ENCODE data around the gene CERKL.

DNA sequence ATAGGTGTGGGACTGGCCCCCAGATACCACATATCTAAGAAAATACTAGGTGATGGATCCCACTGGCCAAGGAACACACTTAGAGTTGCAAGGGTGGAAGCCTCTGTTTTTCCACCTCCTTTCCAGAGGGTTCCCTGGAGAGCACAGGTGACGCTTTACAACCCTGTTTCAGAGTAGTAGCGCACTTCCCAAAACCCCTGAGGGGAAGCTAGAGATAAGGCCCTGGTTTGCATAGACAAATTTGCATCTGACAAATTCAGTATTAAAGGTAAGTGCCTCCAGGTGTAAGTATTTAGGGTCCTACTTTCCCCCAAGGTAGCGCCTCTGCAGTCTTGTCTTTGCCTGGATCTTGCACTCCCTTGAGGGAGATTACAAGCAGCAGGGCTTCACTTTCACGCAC, 474 bp upstream of the CERKL start:
- TF ChIP-seq CTCF (IDR thresholded peaks at IDR 0.05) (no peak), EZH2 (IDR thresholded peaks at IDR 0.05) (no peak)
